Activated naive CD4-positive, alpha-beta T cell treated with Interleukin-2 at 50 U/mL for 16 hours (primary cell): Measurements from ENCODE around the gene IGF2BP2.
"Not testable (repeated sequence)": the region's sequence is repeated elsewhere in the genome, so short reads cannot be mapped to it uniquely, and the experiment has no call there.

ENCODE experiments used
- DNase-seq: peaks from one replicate; pipeline ENCODE4 v3.0.0-alpha.2; 2020

IGF2BP2 gene

GRCh38 chr3:185831990-185832389, 7.1 kb upstream of the IGF2BP2 start:
- no peak for DNase-seq

- no peak for DNase-seq
Observed at GRCh38 chr3:185831195-185831594, 6.4 kb upstream of the IGF2BP2 start.

GRCh38 chr3:185830018-185830797, 5.4 kb upstream of the IGF2BP2 start:
- no peak for DNase-seq

- DNase-seq = no peak
Observed at GRCh38 chr3:185828755-185829154, 3.9 kb upstream of the IGF2BP2 start.

GRCh38 chr3:185827595-185828344, 2.9 kb upstream of the IGF2BP2 start:
- DNase-seq = no peak

- DNase-seq = peak; percentile 32
Observed at GRCh38 chr3:185825639-185826481, 1.0 kb upstream of the IGF2BP2 start.

- DNase-seq = peak; percentile 24
Observed at GRCh38 chr3:185824051-185825005, 514 bp downstream of the IGF2BP2 start.

GRCh38 chr3:185823078-185824044, 1.5 kb downstream of the IGF2BP2 start:
- DNase-seq = peak; percentile 12

GRCh38 chr3:185822221-185823000, 2.4 kb downstream of the IGF2BP2 start:
- no peak for DNase-seq

GRCh38 chr3:185820973-185821758, 3.7 kb downstream of the IGF2BP2 start:
- DNase-seq = no peak

- no peak for DNase-seq
Observed at GRCh38 chr3:185818267-185818875, 6.5 kb downstream of the IGF2BP2 start.

- no peak for DNase-seq
Observed at GRCh38 chr3:185815391-185816282, 9.2 kb downstream of the IGF2BP2 start.

GRCh38 chr3:185813691-185814215, 11.1 kb downstream of the IGF2BP2 start:
- DNase-seq = no peak

GRCh38 chr3:185813205-185813604, 11.6 kb downstream of the IGF2BP2 start:
- DNase-seq = no peak

GRCh38 chr3:185807445-185808068, 17.3 kb downstream of the IGF2BP2 start:
- DNase-seq = no peak

- DNase-seq = not testable (repeated sequence)
Observed at GRCh38 chr3:185798831-185799110, 26.1 kb downstream of the IGF2BP2 start.
